ENCODE results near the gene NOL6.
A peak's percentile ranks its signal among the peaks of the same experiment; 100 is the strongest.

NOL6 gene

DNA sequence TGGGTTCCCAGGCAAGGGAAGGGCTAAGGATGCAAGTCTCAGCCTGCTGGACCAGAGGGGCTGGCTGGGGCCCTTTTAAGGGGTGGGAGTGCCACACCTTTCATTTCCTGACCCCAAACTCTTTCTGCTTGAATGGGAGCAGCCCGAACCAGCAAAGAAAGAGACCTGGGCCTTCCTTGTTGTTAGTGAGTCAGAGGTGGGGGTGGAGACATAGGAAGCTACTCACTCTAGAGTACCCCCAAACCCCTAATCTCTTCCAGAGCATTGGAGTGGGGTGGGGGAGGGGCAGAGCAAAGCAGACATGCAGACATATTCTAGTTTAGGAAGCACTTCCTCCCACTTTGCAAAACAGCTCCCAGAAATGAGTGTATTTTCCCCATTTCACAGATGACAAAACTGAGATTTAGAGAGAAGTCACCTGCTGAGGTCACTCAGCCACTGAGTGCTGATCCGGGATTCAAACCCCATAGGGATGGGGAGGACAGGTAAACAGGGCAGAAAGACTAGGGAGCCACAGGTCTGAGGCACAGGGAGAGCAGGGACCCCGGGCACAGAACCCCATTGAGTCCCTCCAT is 20.4 kb downstream of the NOL6 start:
- Histone ChIP-seq H3K4me3 (ENCODE audit: severe bottlenecking) (no peak overlapping the region), H3K27me3 (ENCODE audit: insufficient read depth, poor library complexity, severe bottlenecking) (no peaks in the 10 kb centered on the region), H3K4me1 (ENCODE audit: insufficient read depth, poor library complexity, severe bottlenecking) (peaks cover 26% of the 10 kb centered on the region), H3K9me3 (ENCODE audit: severe bottlenecking) (no peaks in the 10 kb centered on the region), H3K36me3 (ENCODE audit: low read depth) (no peaks in the 10 kb centered on the region), H3K27ac (ENCODE audit: poor library complexity, severe bottlenecking) (peak overlapping the region; percentile 62)
- ATAC-seq (ENCODE audit: low read depth) (no peak; the same call in 2 of the 3 replicates), DNase-seq (ENCODE audit: low spot score) (no peak)
- TF ChIP-seq, protein P1, sequence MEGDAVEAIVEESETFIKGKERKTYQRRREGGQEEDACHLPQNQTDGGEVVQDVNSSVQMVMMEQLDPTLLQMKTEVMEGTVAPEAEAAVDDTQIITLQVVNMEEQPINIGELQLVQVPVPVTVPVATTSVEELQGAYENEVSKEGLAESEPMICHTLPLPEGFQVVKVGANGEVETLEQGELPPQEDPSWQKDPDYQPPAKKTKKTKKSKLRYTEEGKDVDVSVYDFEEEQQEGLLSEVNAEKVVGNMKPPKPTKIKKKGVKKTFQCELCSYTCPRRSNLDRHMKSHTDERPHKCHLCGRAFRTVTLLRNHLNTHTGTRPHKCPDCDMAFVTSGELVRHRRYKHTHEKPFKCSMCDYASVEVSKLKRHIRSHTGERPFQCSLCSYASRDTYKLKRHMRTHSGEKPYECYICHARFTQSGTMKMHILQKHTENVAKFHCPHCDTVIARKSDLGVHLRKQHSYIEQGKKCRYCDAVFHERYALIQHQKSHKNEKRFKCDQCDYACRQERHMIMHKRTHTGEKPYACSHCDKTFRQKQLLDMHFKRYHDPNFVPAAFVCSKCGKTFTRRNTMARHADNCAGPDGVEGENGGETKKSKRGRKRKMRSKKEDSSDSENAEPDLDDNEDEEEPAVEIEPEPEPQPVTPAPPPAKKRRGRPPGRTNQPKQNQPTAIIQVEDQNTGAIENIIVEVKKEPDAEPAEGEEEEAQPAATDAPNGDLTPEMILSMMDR (IDR thresholded peaks at IDR 0.05; ENCODE audit: poor library complexity, severe bottlenecking): no peak

GRCh38 chr9:33452828-33453271 is 20.9 kb downstream of the NOL6 start:
- Histone ChIP-seq H3K27ac (ENCODE audit: poor library complexity, severe bottlenecking) (peak overlapping the region; percentile 62), H3K4me3 (ENCODE audit: severe bottlenecking) (no peak overlapping the region), H3K4me1 (ENCODE audit: insufficient read depth, poor library complexity, severe bottlenecking) (peaks cover 21% of the 10 kb centered on the region), H3K9me3 (ENCODE audit: severe bottlenecking) (no peaks in the 10 kb centered on the region), H3K36me3 (ENCODE audit: low read depth) (no peaks in the 10 kb centered on the region), H3K27me3 (ENCODE audit: insufficient read depth, poor library complexity, severe bottlenecking) (no peaks in the 10 kb centered on the region)
- DNase-seq (ENCODE audit: low spot score): peak; percentile 95
- TF ChIP-seq, protein P1 (IDR thresholded peaks at IDR 0.05; ENCODE audit: poor library complexity, severe bottlenecking): peak; percentile 96
- peak; percentile 97 for ATAC-seq (ENCODE audit: low read depth)

DNA sequence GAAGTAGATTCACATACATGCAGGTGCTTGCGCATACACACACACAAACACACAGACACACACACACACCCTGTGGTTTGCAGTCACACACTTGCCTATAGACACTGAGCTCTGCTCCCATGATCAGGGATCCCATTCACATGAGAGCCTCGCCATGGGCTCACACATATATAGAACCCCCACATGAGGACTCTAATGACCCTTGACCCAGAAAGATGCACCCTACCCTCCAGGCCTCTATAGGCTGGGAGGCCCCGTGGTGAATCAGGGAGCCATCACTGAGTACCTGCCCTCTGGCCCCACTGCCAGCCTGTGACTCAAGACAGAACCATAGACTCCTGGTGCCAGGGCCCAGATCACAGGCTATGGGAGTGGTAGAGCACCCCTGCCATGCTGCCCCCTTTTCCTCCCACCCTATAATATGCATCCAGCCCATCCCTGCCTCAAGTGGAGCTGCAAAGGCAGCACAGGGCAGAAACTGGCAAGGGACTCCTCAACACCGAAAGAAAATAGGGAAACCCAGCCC is 23.0 kb downstream of the NOL6 start:
- H3K4me1 ChIP-seq (ENCODE audit: insufficient read depth, poor library complexity, severe bottlenecking): peaks cover 28% of the 10 kb centered on the region
- H3K36me3 ChIP-seq (ENCODE audit: low read depth): no peaks in the 10 kb centered on the region
- no peak overlapping the region for H3K27ac ChIP-seq (ENCODE audit: poor library complexity, severe bottlenecking)
- no peak overlapping the region for H3K4me3 ChIP-seq (ENCODE audit: severe bottlenecking)
- DNase-seq (ENCODE audit: low spot score) (no peak), ATAC-seq (ENCODE audit: low read depth) (no peak)
- TF ChIP-seq, protein P1 (IDR thresholded peaks at IDR 0.05; ENCODE audit: poor library complexity, severe bottlenecking): no peak
- no peaks in the 10 kb centered on the region for H3K9me3 ChIP-seq (ENCODE audit: severe bottlenecking)
- no peaks in the 10 kb centered on the region for H3K27me3 ChIP-seq (ENCODE audit: insufficient read depth, poor library complexity, severe bottlenecking)

DNA sequence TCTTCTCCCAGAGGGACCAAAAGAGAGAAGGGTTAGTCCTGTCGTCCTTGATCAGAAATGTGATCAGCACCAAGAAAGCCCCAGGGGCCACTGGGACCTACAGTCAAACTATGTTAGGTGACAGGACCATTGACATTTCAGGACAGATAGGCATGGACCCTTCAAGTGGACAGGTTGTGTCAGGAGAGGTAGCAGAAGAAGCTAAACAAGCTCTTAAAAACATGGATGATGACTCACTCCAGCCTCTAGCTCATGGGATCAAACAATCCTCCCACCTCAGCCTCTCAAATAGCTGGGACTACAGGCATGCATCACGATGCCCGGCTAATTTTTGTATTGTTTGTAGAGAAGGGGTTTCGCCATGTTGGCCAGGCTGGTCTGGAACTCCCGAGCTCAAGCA is 24.0 kb downstream of the NOL6 start:
- Histone ChIP-seq H3K4me3 (ENCODE audit: severe bottlenecking) (no peak overlapping the region), H3K36me3 (ENCODE audit: low read depth) (no peaks in the 10 kb centered on the region), H3K27me3 (ENCODE audit: insufficient read depth, poor library complexity, severe bottlenecking) (no peaks in the 10 kb centered on the region), H3K9me3 (ENCODE audit: severe bottlenecking) (no peaks in the 10 kb centered on the region), H3K4me1 (ENCODE audit: insufficient read depth, poor library complexity, severe bottlenecking) (peaks cover 36% of the 10 kb centered on the region), H3K27ac (ENCODE audit: poor library complexity, severe bottlenecking) (no peak overlapping the region)
- TF ChIP-seq, protein P1 (IDR thresholded peaks at IDR 0.05; ENCODE audit: poor library complexity, severe bottlenecking): no peak
- ATAC-seq (ENCODE audit: low read depth) (no peak), DNase-seq (ENCODE audit: low spot score) (no peak)
